Kasumi-1 (cell line): ENCODE measurements around the gene MT4.

ENCODE experiments used
- DNase-seq, 2 experiments: peaks; one replicate each; lab custom pipeline; 2025; lab: John Stamatoyannopoulos, UW

Gene MT4

DNA sequence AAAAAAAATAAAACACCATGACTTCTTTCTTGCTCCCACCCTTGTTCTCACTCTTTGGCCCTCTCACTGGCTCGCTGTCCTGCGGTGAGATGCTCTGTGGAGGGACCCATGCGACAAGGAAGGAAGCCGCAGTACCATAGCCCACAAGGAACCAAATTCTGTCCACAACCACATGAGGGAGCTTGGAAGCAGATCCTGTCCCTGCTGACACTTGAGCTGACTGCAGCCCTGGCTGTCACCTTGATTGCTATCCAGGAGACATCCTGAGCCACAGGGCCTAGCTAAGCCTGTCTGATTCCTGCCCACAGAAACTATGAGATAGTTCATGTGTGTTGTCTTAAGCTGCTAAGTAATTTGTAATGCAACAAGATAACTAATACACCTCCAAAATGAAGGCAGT is 38.7 kb downstream of the MT4 start:
- DNase-seq: peak; percentile 52 to 63

DNA sequence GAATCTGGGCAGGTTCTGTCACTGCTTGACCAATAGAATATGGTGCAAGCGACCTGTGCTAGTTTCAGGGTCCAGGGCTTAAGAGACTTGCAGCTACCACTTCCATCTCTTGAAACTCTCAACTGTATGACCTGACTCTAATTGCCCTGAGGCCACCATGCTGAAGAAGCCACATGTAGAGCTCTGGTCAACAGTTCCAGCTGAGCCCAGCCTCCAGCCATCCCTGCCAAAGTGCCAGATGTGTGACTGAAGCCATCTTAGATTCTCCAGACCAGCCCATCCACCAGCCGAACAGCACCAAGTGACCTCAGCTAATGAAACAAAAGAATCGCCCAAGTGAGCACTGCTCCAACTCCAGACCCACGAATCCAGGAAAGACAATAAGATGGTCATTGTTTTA is 40.1 kb downstream of the MT4 start:
- DNase-seq: no peak

DNA sequence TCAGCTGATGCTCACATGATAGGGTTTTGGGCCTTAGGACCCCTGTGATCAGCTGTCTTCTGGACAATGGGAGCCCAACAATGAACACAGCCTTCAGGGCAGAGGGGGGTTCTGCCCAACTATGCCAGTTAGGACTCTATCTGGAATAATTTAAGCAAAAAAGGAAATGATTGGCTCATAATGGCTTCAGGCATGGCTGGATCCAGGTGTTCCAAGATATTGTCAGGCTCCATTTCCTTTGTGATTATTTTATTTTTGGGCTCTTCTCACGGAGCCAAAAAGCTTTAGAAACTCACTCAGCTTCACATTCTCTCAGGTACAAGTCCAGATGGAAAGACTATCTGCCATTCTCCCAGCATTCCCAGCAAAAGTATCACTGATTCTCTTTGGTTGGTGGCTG is 40.6 kb downstream of the MT4 start:
- DNase-seq: no peak

- no peak for DNase-seq
Measured at GRCh38 chr16:56606071-56606475, 41.2 kb downstream of the MT4 start.

DNA sequence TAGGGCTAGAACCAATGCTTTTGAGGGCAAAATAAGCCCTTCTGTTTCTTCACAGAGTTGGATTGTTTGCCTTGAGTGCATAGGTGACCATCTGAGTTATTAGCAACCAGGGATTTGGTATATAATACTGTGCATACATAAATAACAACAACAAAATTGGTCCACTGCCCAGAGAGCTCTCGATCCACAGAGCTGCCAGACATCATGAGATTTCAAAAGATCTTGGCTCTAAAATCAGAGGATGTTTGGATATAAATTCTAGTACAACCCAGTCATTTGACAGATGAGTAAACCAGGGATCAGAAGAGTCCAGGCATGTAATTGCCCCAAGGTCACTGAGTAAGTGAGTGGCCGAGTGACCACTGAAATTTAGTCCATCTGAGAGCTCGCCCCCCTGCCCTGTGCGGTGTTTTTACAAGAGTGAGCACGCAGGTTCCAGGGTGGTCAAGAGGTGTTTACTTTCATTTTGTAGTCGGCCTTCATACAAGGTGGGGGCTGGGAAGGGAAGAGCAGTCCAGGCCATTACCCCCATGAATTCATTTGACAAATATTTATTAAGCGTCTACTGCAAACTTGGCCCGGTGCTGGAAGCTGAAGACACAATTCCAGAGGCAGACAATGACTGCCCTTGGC is 41.7 kb downstream of the MT4 start:
- no peak for DNase-seq

DNA sequence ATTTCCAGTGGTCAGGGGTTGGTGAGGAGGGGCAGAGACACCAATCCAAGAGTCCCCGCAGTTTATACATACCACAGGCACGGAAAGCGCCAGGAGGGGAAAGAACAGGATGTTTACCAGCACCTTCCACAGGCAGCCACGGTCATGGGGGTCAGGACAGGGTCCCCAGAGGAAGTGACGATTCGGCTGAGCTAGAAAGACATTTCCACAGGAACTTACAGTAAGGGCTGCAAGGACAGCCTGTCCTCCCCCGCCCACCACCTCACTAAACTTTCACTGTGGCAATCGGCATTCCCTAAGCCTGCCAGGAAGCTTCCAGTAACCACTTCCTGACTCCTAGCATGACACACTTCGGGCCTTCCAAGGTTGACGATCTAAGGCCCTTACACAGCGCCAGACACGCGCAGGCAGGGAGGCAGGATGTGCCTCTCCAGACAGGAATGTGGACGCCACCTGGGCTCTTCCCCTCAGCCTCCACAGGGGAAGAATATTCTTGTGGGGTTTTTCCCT is 42.3 kb downstream of the MT4 start:
- peak in 1 of 2 experiments; percentile 15 for DNase-seq

- DNase-seq: peak in 1 of 2 experiments; percentile 51
Measured at GRCh38 chr16:56607675-56608042, 42.8 kb downstream of the MT4 start.

- DNase-seq: peak; percentile 97 to 99
Measured at GRCh38 chr16:56608043-56608875, 43.4 kb downstream of the MT4 start, which contains the start of gene MT2A. Gene MT2A, plus strand, starts transcription at chr16:56608584. Its CDS starts 72 bp downstream, at chr16:56608656.

GRCh38 chr16:56608876-56609462 is 44.1 kb downstream of the MT4 start:
- DNase-seq: peak in 1 of 2 experiments; percentile 44

DNA sequence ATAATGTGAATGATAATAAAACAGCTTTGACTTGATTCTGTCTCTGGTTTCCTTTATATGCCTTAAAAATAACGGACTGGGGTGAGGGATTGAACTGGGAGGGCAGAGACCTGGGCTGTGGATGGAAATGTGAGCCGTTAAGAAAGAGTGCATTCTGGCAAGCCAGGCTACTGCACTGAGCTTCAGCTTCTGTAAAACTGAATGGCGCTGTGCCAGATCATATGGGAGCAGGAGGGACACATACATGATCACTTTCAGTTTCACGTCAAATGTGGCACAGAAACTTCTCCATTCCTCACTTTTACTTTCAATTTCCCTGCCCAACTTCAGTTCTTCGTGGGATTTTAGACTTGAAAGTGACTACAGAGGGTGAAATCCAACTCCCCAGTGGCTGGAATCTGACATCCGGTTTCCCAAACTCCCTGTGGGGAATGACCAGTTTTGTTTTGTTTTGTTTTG is 44.6 kb downstream of the MT4 start:
- DNase-seq: peak; percentile 81 to 85

DNA sequence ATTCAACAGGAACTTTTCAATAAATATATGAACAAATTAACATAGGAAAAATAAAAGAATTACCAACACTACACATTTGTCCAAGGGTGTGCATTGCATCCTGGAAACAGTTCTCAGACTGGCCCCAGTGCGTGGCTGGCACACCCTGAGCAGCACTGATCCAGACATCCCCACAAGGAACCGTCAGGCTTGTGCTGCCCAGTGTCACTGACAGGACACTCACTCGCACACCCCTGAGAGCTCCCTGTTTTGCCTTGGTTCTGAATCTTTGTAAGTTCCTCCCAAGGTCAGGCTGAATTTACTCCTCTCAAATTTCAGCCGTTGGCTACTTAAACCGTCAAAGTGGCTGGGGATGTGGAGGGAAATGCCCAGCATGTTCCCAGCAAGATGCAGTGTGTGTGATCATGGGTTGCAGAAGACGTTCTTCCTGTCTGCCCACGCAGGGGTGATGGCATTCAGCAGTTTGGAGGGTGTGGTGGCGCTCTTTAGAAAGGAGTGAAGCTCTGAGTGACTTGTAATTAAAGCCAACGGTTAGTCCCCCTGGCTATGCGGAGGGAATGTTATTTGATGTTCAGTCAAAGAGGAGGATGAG is 45.2 kb downstream of the MT4 start:
- peak; percentile 66 to 73 for DNase-seq

DNA sequence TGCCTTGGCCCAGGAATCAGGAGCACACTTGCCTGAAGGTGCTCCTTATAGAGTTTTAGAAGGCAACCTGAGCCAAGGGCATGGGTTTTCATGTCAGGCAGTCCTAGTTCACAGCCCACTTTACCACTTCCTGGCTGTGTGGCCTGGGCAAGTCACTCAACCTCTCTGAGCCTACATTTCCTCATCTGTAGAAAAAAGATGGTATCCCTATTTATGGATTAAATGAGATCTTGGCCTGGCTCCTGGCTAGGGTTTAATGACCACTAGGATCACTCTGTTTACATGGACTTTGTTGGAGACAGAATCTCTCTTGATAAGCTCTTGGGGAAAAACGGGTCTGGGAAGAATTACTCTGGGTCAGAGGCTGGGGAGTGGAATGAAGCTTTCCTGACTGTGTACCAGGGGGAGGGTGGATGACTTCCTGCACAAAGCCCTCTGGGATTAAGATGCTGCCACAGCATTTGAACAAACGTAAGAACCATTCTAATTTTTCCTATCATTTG is 45.8 kb downstream of the MT4 start:
- DNase-seq: peak in 1 of 2 experiments; percentile 51

DNA sequence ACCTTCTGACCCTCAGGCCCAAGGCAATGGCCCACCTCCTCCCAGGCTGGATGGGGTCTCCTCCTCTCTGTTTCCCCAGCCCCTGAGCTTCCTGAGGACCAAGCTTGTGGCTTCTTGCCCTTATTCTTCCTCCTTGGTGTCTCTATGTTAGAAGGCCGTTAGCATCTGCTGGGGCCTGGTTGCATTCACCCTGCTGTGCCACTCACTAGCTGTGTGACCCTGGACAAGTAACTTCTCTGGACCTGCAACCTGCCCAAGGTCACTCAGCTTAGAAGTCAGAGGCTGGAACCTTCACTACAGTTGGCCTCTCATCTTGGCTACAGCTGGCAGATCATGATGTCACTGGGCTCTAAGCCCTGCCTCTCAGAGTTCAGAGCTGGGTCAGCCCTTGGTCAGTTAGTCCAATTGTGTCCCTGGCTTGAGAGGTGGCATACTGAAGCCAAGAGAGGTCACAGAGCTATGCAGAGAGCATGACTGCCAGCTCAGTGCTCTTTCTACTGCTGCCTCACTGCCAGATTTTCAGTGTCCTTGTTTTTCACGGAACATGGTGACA is 46.5 kb downstream of the MT4 start:
- DNase-seq: no peak

DNA sequence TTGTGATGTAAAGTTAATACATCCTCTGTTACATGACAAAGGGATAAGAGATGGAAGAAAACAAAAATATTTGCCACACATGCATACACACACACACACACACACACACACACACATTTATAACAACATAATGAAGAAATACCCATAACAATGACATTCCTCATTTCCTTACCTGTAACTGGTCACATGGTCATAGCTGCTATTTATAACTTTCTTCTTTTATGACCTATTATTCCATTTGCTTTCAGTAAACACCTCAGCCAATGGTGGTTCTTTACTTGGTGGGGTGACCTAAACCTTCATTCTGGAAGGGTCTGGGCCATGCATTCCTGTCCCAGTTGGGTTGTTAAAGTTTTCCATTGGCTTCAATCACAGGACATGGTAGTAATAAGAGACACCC is 48.8 kb downstream of the MT4 start:
- no peak for DNase-seq

DNA sequence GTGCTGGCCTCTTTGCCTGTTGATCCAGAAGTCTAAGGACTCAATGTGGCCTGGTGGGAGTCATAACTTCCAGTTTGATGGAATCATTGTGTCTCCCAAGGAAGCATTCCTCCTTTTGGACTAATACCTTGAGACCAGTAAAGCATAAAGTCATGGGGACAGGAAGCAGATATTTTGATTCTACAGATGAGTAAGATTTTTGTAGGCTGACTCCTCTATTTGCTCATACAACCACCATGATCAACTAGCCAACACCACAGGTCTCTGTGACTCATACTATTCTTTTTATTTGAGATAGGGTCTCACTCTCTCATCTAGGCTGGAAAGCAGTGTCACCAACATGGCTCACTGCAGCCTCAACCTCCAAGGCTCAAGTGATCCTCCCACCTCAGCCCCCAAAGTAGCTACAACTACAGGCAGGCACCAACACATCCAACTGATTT is 49.7 kb downstream of the MT4 start:
- no peak for DNase-seq

- no peak for DNase-seq
Measured at GRCh38 chr16:56615353-56615752, 50.5 kb downstream of the MT4 start.

GRCh38 chr16:56616608-56617211 is 51.8 kb downstream of the MT4 start:
- DNase-seq: no peak

DNA sequence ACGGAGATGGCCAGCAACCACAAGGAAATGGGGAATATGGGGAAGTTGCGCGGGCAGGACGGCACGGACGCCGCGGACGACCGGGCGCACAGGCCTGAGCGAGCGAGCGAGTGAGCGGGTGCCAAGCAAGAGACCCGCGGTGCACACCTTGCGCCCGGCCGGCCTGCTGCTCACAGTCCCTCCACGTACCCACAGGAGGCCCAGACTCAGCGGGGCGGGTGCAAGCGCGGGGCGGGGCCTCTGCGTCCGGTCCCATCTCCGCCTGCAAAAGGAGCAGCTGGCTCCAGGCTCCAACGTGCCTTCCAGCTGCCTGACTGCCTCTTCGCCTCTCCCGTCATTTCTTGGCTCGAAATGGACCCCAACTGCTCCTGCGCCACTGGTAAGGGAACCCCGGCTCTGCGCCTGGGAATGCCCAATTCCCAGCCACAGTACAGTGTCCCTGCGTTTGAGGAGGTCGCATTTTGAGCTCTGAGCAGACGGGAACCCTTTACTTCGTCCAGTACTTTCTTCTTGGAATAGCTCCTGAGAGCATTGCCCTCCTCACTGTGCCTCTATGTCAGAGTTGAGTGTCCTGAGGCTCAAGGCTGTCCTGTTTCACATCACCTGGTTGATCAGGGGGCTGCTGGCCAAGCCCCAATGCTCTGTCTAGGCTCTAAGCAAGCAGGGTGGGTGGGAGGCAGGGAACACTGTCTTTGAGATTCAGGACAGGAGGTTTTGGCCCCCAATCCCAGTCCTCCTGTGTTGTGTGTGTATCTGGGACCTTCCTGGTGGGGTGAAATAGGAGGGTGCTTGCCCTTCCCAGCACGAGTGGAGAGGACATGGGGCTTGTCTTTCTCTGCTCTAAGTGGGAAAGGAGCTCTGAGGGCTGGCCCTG is 52.6 kb downstream of the MT4 start:
- DNase-seq: peak; percentile 12 to 31

GRCh38 chr16:56618138-56618537 is 53.3 kb downstream of the MT4 start:
- DNase-seq: no peak
